Measurements from ENCODE around the gene CARMIL3. TPM values are rescaled to one million over a fixed set of nuclear protein-coding genes. Genes with fewer than 3 reads are reported as not detected.

CARMIL3 gene
- total RNA-seq, 1 donor from 2014 or later: 0.11 TPM

DNA sequence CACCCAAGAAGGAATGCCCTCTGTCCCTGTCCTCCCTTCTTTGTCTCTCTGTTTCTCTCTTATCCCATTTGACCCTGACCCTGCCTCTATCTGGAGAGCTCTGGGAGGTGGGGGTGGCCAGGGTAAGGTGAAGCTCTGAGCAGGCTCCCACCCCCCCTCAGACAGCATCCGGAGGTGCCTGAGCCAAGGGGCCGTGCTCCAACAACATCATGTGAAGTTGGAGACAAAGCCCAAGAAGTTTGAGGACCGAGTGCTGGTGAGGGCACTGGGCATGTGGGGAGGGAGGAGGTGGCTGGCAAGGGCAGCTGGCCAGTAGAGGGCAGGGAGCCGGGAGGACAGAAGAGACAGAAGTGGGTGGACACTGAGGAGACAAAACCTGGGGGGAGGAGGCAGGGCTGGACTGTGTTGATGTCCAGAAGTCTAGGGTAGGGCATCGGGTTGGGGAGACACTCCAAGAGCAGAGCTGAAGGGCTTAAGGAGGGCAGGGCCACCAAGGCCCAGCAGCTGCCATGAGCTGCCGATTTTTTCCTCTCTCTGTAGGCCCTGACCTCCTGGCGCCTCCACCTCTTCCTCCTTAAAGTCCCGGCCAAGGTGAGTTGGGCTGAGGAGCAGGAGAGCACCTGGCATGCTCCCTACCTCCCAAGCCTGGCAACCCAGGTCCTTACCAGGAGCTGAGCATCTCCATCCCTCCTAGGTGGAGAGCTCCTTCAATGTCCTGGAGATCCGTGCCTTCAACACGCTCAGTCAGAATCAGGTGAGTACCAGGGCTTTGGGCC is 1.9 kb downstream of the CARMIL3 start:
- no peaks in the 10 kb centered on the region for H3K9me3 ChIP-seq (replicated peaks)
- H3K36me3 ChIP-seq: no peaks in the 10 kb centered on the region
- intact Hi-C loops (cut with micrococcal nuclease): no loop called here
- peaks cover 21% of the 10 kb centered on the region for H3K27me3 ChIP-seq (ENCODE audit: low read depth)
- H3K27ac ChIP-seq (replicated peaks): no peak overlapping the region
- H3K4me1 ChIP-seq: peaks cover 18% of the 10 kb centered on the region
- H3K4me3 ChIP-seq: no peak overlapping the region
- TF ChIP-seq, protein P1, sequence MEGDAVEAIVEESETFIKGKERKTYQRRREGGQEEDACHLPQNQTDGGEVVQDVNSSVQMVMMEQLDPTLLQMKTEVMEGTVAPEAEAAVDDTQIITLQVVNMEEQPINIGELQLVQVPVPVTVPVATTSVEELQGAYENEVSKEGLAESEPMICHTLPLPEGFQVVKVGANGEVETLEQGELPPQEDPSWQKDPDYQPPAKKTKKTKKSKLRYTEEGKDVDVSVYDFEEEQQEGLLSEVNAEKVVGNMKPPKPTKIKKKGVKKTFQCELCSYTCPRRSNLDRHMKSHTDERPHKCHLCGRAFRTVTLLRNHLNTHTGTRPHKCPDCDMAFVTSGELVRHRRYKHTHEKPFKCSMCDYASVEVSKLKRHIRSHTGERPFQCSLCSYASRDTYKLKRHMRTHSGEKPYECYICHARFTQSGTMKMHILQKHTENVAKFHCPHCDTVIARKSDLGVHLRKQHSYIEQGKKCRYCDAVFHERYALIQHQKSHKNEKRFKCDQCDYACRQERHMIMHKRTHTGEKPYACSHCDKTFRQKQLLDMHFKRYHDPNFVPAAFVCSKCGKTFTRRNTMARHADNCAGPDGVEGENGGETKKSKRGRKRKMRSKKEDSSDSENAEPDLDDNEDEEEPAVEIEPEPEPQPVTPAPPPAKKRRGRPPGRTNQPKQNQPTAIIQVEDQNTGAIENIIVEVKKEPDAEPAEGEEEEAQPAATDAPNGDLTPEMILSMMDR (IDR thresholded peaks at IDR 0.05; ENCODE audit: borderline replicate concordance): no peak
- DNase-seq: no peak

DNA sequence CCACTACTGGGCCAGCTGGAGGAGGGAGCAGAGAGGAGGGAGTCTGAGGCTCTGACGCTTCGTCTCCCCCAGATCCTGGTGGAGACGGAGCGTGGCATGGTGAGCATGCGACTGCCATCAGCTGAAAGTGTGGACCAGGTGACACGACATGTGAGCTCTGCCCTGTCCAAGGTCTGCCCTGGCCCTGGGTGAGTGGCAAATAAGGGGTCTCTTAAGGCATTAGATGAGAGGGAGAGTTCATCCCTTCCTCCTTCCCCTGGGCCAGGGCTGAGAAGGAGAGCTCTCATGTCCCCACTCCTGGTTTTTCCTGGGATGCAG is 2.5 kb downstream of the CARMIL3 start:
- intact Hi-C loops (cut with micrococcal nuclease): no loop called here
- no peaks in the 10 kb centered on the region for H3K36me3 ChIP-seq
- TF ChIP-seq, protein P1 (IDR thresholded peaks at IDR 0.05; ENCODE audit: borderline replicate concordance): no peak
- H3K27ac ChIP-seq (replicated peaks): no peak overlapping the region
- no peak for DNase-seq
- peaks cover 18% of the 10 kb centered on the region for H3K4me1 ChIP-seq
- H3K4me3 ChIP-seq: no peak overlapping the region
- peaks cover 21% of the 10 kb centered on the region for H3K27me3 ChIP-seq (ENCODE audit: low read depth)
- no peaks in the 10 kb centered on the region for H3K9me3 ChIP-seq (replicated peaks)

DNA sequence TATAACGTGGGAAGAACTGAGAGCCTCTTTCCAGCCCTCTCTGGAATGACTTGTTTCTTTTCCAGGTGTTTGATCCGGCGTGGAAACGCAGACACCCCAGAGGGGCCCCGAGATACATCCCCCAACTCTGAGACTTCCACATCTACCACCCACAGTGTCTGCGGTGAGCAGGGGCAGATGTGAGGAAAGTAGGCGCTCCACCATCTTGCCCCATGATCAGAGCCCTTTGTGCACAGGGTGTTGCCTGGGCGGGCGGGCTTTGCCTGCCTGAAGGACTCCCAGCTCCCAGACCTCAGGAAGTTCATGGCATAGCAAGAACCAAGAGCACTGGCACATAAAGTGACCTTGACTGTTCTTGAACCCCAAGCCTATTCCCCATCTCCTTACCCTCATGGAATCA is 2.8 kb downstream of the CARMIL3 start:
- Histone ChIP-seq H3K36me3 (no peaks in the 10 kb centered on the region), H3K4me3 (no peak overlapping the region), H3K9me3 (replicated peaks) (no peaks in the 10 kb centered on the region), H3K27me3 (ENCODE audit: low read depth) (peaks cover 21% of the 10 kb centered on the region), H3K4me1 (peaks cover 18% of the 10 kb centered on the region), H3K27ac (replicated peaks) (no peak overlapping the region)
- DNase-seq: no peak
- TF ChIP-seq, protein P1 (IDR thresholded peaks at IDR 0.05; ENCODE audit: borderline replicate concordance): no peak
- intact Hi-C loops (cut with micrococcal nuclease): no loop called here

DNA sequence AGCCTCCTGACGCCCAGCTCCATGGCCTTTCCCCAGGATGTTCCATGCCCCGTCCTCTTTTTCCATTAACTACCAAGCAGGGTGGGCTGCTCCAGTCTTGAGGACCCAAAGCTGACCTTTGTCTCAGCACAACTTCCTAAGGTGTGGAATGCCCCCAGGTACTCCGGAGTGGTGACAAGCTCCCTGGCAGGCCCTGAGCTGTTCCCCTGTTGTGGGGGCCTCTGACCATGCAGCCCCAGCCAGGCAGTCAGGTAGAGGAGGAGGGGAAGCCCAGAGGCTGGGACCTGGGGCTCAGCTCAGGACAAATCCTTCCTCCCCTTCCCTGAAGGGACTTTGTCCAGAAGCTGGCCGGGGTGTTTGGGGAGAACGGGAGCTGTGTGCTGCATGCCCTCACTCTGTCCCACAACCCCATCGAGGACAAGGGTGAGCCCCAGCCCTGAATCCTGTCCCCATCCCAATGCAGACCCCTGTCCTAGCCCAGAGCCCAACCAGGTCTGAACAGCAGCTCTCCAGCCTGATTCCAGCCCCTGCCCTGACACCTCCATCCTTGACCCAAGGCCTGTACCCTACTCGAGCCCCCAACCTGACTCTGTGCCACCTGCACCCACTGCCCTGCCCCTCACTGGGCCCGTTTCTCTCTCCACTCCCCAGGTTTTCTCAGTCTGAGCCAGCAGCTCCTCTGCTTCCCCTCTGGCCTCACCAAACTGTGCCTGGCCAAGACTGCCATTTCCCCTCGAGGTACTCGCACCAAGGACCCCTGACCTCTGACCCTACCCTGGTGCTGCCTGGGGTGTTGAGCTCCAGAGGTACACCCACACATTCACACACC is 4.4 kb downstream of the CARMIL3 start:
- DNase-seq: no peak
- Histone ChIP-seq H3K27me3 (ENCODE audit: low read depth) (peaks cover 21% of the 10 kb centered on the region), H3K4me3 (no peak overlapping the region), H3K4me1 (peaks cover 17% of the 10 kb centered on the region), H3K36me3 (no peaks in the 10 kb centered on the region), H3K9me3 (replicated peaks) (no peaks in the 10 kb centered on the region), H3K27ac (replicated peaks) (no peak overlapping the region)
- TF ChIP-seq, protein P1 (IDR thresholded peaks at IDR 0.05; ENCODE audit: borderline replicate concordance): no peak
- intact Hi-C loops (cut with micrococcal nuclease): no loop called here

DNA sequence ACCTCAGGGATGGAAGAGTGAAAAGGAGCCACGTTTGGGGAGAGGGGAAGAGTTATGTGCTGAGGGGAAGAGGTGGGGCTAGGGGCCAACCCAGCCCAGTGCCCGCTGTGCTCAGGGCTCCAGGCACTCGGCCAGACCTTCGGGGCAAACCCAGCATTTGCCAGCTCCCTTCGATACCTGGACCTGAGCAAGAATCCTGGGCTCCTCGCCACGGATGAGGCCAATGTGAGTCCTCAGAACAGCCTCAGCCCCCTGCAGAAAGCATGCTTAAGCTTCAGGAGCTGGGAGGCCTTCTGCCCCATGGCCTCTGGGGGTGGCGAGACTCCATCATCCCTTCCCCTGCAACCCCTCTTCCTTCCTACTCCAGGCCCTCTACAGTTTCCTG is 5.0 kb downstream of the CARMIL3 start:
- Histone ChIP-seq H3K9me3 (replicated peaks) (no peaks in the 10 kb centered on the region), H3K27ac (replicated peaks) (no peak overlapping the region), H3K4me3 (no peak overlapping the region), H3K4me1 (peaks cover 11% of the 10 kb centered on the region), H3K36me3 (no peaks in the 10 kb centered on the region), H3K27me3 (ENCODE audit: low read depth) (peaks cover 21% of the 10 kb centered on the region)
- intact Hi-C loops (cut with micrococcal nuclease): no loop called here
- TF ChIP-seq, protein P1 (IDR thresholded peaks at IDR 0.05; ENCODE audit: borderline replicate concordance): no peak
- no peak for DNase-seq

Measured in left ventricle myocardium inferior (tissue), 1 donor.